T-helper 2 cell (primary cell): ENCODE results near the gene LIPH.
"Not testable (repeated sequence)": the region's sequence is repeated elsewhere in the genome, so short reads cannot be mapped to it uniquely, and the experiment has no call there.

Source experiments
- DNase-seq, 5 experiments: peaks; one replicate each; pipeline versions ENCODE4 v3.0.0 to v3.0.0-alpha.2; 2012 to 2022
- total RNA-seq, 2 donors: gene quantifications; one replicate each; lab custom pipeline; 2026; lab: John Stamatoyannopoulos, UW

Gene LIPH
- 0 to 0.13 reads per million in 2 donors for total RNA-seq

GRCh38 chr3:185552358-185552877, at the start of gene LIPH:
TSS of gene LIPH (minus strand) at chr3:185552588. CDS start at chr3:185552471, 117 bp downstream.
- no peak for DNase-seq

GRCh38 chr3:185595526-185595925, 43.1 kb upstream of the LIPH start:
- DNase-seq, result no peak

- no peak for DNase-seq
Observed at GRCh38 chr3:185594073-185594472, 41.7 kb upstream of the LIPH start.

GRCh38 chr3:185586686-185587039, 34.3 kb upstream of the LIPH start:
- DNase-seq, result no peak

GRCh38 chr3:185585859-185586685, 33.7 kb upstream of the LIPH start, which contains the start of gene SENP2:
TSS of gene SENP2 (plus strand) at chr3:185586295. CDS start at chr3:185586414, 119 bp downstream.
- DNase-seq, result peak; percentile 98 to 100 (median 99)

GRCh38 chr3:185585518-185585858, 33.1 kb upstream of the LIPH start:
- DNase-seq, result no peak

GRCh38 chr3:185584686-185585085, 32.3 kb upstream of the LIPH start:
- no peak for DNase-seq

GRCh38 chr3:185583925-185584324, 31.5 kb upstream of the LIPH start:
- DNase-seq, result no peak

- DNase-seq, result peak in 2 of 5 experiments; percentile 30 to 67
Observed at GRCh38 chr3:185582871-185583270, 30.5 kb upstream of the LIPH start.

GRCh38 chr3:185582236-185582635, 29.8 kb upstream of the LIPH start:
- DNase-seq, result no peak

- peak in 3 of 5 experiments; percentile 13 to 63 (median 51) for DNase-seq
Observed at GRCh38 chr3:185575108-185575869, 22.9 kb upstream of the LIPH start.

- no peak for DNase-seq
Observed at GRCh38 chr3:185572183-185572582, 19.8 kb upstream of the LIPH start.

- DNase-seq, result no peak
Observed at GRCh38 chr3:185561958-185562357, 9.6 kb upstream of the LIPH start.

GRCh38 chr3:185561374-185561943, 9.1 kb upstream of the LIPH start:
- DNase-seq, result no peak

- DNase-seq, result no peak
Observed at GRCh38 chr3:185560676-185561075, 8.3 kb upstream of the LIPH start.

- DNase-seq, result no peak
Observed at GRCh38 chr3:185559706-185560090, 7.3 kb upstream of the LIPH start.

GRCh38 chr3:185558395-185558794, 6.0 kb upstream of the LIPH start:
- no peak for DNase-seq

GRCh38 chr3:185556640-185557039, 4.3 kb upstream of the LIPH start:
- not testable (repeated sequence) for DNase-seq

- DNase-seq, result no peak
Observed at GRCh38 chr3:185555860-185556347, 3.5 kb upstream of the LIPH start.

- DNase-seq, result no peak
Observed at GRCh38 chr3:185555101-185555501, 2.7 kb upstream of the LIPH start.

- no peak for DNase-seq
Observed at GRCh38 chr3:185549651-185550111, 2.7 kb downstream of the LIPH start.

GRCh38 chr3:185549122-185549521, 3.3 kb downstream of the LIPH start:
- no peak for DNase-seq

- DNase-seq, result no peak
Observed at GRCh38 chr3:185540695-185541094, 11.7 kb downstream of the LIPH start.
